TTC549 (cell line): ENCODE measurements around the gene CACNG4.

ENCODE experiments used
- FAIRE-seq: peaks from 2 replicates; lab custom pipeline; 2012; peaks lifted over from hg19 to GRCh38; lab: Jason Lieb, UNC

Gene CACNG4

GRCh38 chr17:66963909-66964771 lies at the start of gene CACNG4:
Gene CACNG4 (plus strand): TSS chr17:66964707. CDS start chr17:66964912, 205 bp downstream.
- no peak for FAIRE-seq

- no peak for FAIRE-seq
Observed at GRCh38 chr17:66915204-66915611, 49.3 kb upstream of the CACNG4 start.

- FAIRE-seq = no peak
Observed at GRCh38 chr17:66915792-66916191, 48.7 kb upstream of the CACNG4 start.

GRCh38 chr17:66916946-66917345 lies 47.6 kb upstream of the CACNG4 start:
- no peak for FAIRE-seq

- FAIRE-seq = no peak
Observed at GRCh38 chr17:66918896-66919295, 45.6 kb upstream of the CACNG4 start.

GRCh38 chr17:66920435-66920834 lies 44.1 kb upstream of the CACNG4 start:
- no peak for FAIRE-seq

- no peak for FAIRE-seq
Observed at GRCh38 chr17:66920950-66921349, 43.6 kb upstream of the CACNG4 start.

GRCh38 chr17:66923886-66924285 lies 40.6 kb upstream of the CACNG4 start:
- no peak for FAIRE-seq

- FAIRE-seq = no peak
Observed at GRCh38 chr17:66925811-66926500, 38.6 kb upstream of the CACNG4 start.

- no peak for FAIRE-seq
Observed at GRCh38 chr17:66928949-66929348, 35.6 kb upstream of the CACNG4 start.

GRCh38 chr17:66929591-66929990 lies 34.9 kb upstream of the CACNG4 start:
- FAIRE-seq = no peak

GRCh38 chr17:66930933-66931332 lies 33.6 kb upstream of the CACNG4 start:
- FAIRE-seq = no peak

- FAIRE-seq = no peak
Observed at GRCh38 chr17:66932311-66932710, 32.2 kb upstream of the CACNG4 start.

- FAIRE-seq = no peak
Observed at GRCh38 chr17:66934040-66934439, 30.5 kb upstream of the CACNG4 start.

GRCh38 chr17:66935717-66936116 lies 28.8 kb upstream of the CACNG4 start:
- no peak for FAIRE-seq

GRCh38 chr17:66938656-66939055 lies 25.9 kb upstream of the CACNG4 start:
- no peak for FAIRE-seq

- FAIRE-seq = no peak
Observed at GRCh38 chr17:66939461-66940114, 24.9 kb upstream of the CACNG4 start.

GRCh38 chr17:66941249-66941648 lies 23.3 kb upstream of the CACNG4 start:
- no peak for FAIRE-seq

- FAIRE-seq = no peak
Observed at GRCh38 chr17:66941773-66942450, 22.6 kb upstream of the CACNG4 start.

- FAIRE-seq = no peak
Observed at GRCh38 chr17:66942451-66943264, 21.8 kb upstream of the CACNG4 start.

GRCh38 chr17:66943484-66943883 lies 21.0 kb upstream of the CACNG4 start:
- no peak for FAIRE-seq
